ENCODE data around the gene ACAP3.
"Not testable (repeated sequence)": the region's sequence is repeated elsewhere in the genome, so short reads cannot be mapped to it uniquely, and the experiment has no call there.

The ACAP3 gene

DNA sequence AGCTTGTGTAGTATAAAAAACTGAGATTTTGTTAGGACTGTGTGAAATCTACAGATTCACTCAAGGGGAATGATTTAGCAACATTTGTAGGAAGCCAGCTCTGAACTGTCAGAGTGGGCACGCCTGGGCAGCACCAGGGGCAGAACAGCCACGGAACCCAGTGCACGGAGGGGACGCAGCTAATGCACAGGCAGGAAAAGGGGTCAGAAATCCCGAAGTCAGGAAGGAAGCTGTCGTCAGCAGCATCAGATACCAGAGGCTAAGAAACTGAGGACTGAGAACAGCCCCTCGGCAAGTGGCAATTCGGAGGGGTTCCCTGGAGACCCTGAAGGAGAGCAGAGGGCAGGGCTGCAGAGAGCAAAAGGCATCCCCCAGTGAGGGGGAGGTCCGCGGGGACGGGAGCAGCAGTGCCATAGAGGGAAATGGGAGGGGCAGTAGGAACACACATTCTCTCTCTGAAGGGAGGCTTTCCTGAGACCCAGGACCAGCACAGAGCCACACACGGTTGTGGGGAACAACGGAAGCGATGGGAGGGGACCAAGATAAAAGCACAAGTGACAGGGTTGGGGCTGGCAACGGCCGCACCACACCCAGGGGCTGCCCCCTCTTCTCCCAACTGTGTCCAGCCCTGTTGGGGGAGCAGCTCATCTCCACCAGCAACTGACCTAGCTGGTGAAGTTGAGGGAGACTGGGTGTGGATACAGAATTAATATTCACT, 46.7 kb downstream of the ACAP3 start:
- no peak for DNase-seq

- no peak for DNase-seq
Observed at GRCh38 chr1:1259951-1260600, 47.7 kb downstream of the ACAP3 start.

DNA sequence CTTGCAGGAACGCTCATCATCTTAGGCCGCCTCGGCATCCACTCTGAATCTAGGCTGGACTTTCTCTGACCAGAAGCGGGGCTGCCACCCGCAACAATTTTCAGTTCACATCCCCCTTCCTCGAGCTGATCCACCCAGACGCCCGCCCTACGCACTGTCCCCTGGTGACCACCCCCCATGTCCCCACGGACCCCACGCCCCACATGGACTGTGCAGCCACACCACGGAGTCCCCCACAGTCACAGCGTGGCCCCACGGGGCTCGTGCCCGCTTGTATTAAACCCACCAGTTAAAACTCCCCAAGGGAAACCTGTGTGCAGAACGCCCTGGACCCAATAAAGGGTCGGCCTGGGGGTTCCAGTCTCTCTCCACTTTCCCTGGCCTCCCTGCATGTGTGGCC, 48.2 kb downstream of the ACAP3 start:
- DNase-seq, result no peak

DNA sequence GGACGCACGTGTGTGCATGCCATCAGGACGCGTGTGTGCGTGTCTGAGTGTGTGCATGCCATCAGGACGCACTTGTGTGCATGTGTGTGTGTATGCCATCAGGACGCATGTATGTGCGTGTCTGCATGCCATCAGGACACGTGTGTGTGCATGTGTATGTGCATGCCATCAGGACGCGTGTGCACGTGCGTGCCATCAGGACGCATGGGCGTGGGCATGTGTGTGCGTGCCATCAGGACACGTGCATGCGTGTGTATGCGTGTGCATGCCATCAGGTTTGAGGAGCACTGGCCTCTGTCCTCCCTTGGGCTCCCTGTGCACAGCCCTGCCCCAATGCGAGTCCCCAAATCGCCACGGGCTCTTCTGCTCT, 48.6 kb downstream of the ACAP3 start:
- DNase-seq, result no peak

DNA sequence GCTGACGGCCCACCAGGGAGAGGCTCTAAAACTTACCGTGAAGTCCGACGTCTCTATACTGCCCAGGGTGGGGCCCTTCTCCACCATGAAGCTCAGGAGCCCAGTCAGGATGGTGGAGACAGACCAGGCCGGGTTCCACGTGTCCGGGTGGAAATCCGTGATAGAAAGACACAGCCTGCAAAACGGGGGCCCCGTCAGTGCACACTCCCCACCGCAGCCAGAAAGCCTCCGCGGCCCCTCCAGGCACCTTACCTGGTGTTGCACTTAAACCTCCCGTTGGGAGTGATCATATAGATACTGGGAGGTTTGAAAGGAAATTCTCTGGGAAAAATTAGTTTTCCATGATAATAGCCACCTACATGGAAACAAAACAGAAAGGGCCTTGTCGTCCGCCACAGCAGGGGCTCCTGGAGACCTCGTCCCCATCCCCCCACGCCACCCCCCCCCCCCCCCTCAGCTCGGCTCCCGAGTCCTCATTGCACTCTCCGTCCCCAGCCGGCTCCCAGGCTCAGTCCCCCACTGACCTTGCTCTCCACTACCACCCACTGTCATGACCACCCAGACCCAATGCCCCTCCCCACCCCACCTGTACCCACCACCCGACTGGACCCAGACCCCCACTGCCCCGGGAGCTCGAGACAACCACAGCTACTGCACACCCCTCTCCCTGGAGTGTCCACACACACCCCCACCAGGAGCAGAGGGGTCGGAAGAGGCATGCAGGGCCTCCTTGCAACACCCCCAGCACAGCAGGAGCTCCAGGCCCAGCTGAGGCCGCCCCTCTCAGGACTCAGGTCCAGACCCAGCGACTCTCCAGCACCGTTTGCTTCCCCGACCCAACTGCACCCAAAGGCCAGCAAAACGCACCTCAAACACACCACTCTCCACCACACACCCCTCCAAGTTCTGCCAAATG, 50.5 kb downstream of the ACAP3 start:
- DNase-seq, result no peak

- DNase-seq, result no peak
Observed at GRCh38 chr1:1255611-1256010, 52.1 kb downstream of the ACAP3 start.

- DNase-seq, result no peak
Observed at GRCh38 chr1:1255078-1255477, 52.7 kb downstream of the ACAP3 start.

- no peak for DNase-seq
Observed at GRCh38 chr1:1254667-1254998, 53.1 kb downstream of the ACAP3 start.

GRCh38 chr1:1253972-1254666, 53.6 kb downstream of the ACAP3 start:
- DNase-seq, result no peak

GRCh38 chr1:1253314-1253713, 54.4 kb downstream of the ACAP3 start:
- DNase-seq, result no peak

- peak; percentile 77 for DNase-seq
Observed at GRCh38 chr1:1250786-1251284, 56.9 kb downstream of the ACAP3 start.

DNA sequence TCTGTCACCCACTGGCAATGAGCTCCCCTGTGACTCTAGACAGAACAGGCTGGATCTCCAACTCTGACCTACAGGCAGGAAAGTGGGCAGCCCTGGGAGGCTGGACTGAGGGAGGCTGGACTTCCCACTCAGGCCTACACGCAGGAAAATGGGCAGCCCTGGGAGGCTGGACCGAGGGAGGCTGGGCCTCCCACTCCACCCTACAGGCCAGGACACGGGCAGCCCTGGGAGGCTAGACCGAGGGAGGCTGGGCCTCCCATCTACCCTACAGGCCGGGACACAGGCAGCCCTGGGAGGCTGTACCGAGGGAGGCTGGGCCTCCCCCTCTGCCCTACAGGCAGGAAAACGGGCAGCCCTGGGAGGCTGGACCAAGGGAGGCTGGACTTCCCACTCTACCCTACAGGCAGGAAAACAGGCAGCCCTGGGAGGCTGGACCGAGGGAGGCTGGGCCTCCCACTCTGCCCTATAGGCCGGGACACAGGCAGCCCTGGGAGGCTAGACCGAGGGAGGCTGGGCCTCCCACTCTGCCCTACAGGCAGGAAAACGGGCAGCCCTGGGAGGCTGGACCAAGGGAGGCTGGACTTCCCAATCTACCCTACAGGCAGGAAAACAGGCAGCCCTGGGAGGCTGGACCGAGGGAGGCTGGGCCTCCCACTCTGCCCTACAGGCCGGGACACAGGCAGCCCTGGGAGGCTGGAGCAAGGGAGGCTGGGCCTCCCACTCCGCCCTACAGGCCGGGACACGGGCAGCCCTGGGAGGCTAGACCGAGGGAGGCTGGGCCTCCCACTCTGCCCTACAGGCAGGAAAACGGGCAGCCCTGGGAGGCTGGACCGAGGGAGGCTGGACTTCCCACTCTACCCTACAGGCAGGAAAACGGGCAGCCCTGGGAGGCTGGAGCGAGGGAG, 59.5 kb downstream of the ACAP3 start:
- DNase-seq, result not testable (repeated sequence)

GRCh38 chr1:1247341-1247913, 60.3 kb downstream of the ACAP3 start:
- DNase-seq, result no peak

- DNase-seq, result no peak
Observed at GRCh38 chr1:1246577-1247340, 61.0 kb downstream of the ACAP3 start, which contains the start of gene C1QTNF12. Gene C1QTNF12 (minus strand): TSS chr1:1246722. CDS start chr1:1246690, 32 bp downstream.

DNA sequence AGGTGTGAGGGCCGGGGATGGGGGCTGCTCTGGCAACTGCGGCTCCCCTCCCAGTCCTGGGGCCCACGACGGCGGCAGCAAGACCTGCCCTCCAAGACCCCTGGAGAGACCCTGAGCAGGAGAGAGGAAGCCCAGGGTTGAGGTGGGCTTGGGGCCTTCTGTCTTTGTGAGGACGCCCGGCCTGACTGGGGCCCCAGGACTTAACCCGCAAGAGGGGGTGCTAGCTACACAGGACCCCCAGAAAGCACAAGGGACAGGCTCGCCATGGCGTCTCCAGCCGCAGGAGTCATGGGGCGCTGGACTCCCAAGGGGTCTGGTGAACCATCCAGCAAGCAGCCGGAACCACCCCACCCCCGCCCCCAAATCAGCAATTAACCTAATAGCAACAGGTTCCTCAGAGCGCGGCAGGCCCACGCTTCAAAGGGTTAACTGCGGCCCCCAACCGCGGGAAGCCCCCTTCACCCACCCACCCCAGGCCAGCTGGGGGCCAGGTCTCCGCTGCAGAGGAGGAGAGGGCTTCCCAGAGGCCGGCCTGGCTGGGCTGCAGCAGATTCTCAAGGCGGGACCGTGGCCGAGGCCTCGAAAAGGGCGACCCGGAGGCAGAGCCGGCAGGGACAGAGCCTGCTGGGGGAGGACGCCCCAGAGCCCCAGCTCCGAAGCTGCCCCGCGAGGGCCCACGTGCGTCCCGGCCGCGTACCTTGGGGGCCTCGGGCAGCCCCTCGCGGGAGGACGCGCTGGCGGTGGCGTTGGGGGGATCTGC, 61.7 kb downstream of the ACAP3 start:
- DNase-seq, result no peak

DNA sequence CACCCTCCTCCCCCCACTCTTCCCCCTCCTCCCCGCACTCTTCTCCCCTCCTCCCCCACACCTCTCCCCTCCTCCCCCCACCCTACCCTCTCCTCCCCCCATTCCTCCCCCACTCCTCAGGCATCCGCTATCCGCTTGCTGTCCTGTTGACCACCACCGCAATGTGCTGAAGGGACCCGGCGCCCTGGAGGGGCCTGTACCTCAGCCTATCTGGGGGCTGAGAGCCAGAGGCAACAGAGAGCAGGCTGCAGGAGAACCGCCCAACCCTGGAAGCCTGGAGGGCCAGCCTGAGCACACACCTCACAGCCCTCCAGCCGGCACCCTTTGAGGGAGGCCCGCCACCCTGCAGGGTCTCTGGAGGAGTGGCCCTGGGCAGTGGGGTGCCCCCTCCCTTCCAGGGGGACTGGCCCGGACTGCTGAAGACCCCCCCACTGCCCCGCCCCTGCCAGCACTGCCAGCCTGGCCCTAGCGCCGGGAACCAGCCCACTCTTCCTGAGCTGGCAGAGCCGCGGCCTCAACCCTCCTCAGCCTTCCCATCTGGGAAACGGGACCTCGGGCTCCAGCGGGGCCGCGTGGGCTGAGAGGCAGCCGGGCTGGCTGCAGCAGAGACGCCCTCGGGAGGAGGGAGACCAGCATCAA, 62.4 kb downstream of the ACAP3 start:
- DNase-seq, result no peak

GRCh38 chr1:1244192-1244811, 63.4 kb downstream of the ACAP3 start:
- DNase-seq, result no peak

DNA sequence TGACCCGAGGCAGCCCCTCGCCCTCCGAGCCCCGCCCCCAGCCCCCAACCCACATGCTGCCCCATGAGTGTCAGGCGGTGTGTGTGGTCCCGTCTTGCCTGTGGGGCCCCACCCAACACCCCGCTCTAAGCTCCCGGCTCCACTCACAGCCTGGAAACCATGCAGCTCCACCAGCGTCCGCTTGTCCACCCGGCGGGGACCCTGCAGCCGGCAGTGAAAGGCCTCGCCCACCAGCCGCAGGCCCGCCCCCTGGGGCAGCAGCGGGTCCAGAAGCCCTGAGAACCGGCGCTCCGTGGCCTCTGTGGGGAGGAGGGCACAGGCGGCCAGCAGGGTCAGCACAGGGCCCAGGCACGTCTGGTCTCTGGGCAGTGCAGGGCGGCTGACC, 63.9 kb downstream of the ACAP3 start:
- no peak for DNase-seq

DNA sequence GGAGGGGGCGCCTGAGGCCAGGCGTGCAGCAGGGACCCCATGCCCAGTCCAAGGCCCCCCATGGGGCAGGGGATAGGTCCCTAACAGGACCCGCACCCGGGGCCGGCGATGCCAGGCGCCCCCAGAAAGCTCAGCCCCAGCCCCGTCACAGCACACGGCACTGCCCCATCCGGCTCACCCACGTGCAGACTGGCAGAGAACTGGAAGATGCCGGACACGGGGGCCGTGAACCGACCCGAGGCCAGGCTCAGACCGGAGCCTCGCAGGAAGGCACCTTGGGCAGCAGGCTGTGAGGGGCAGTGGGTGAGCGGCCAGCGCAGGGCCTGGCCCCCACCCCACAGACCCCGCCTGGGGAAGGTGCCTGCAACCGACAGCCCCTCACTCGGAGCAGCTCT, 64.5 kb downstream of the ACAP3 start:
- no peak for DNase-seq
